ENCODE measurements around the gene TNFAIP2.

GRCh38 chr14:103131580-103131979, 8.3 kb downstream of the TNFAIP2 start:
- TF ChIP-seq EZH2phosphoT487 (IDR thresholded peaks at IDR 0.05; ENCODE audit: insufficient read depth, low read depth): no peak
- TF ChIP-seq EZH2 (IDR thresholded peaks at IDR 0.05; ENCODE audit: insufficient read depth, poor library complexity, severe bottlenecking): no peak

Data from GM23248 (cell line).